Activated naive CD4-positive, alpha-beta T cell treated with anti-CD3 and anti-CD28 coated beads, Interleukin-2, amount 50 U/mL, for 16 hours (primary cell): ENCODE measurements around the gene SERTM1.
A peak's percentile ranks its signal among the peaks of the same experiment; 100 is the strongest.

Experiments used
- DNase-seq: peaks from one replicate; pipeline ENCODE4 v3.0.0-alpha.2; 2020

SERTM1 gene

GRCh38 chr13:36712290-36712689, 38.5 kb downstream of the SERTM1 start:
- no peak for DNase-seq

GRCh38 chr13:36712770-36713169, 39.0 kb downstream of the SERTM1 start:
- no peak for DNase-seq

- no peak for DNase-seq
Measured at GRCh38 chr13:36713887-36714286, 40.1 kb downstream of the SERTM1 start.

GRCh38 chr13:36715841-36716240, 42.0 kb downstream of the SERTM1 start:
- no peak for DNase-seq

- DNase-seq = no peak
Measured at GRCh38 chr13:36717017-36717416, 43.2 kb downstream of the SERTM1 start.

GRCh38 chr13:36717966-36718545, 44.2 kb downstream of the SERTM1 start:
- DNase-seq = no peak

GRCh38 chr13:36718686-36719085, 44.9 kb downstream of the SERTM1 start:
- no peak for DNase-seq

- no peak for DNase-seq
Measured at GRCh38 chr13:36724141-36724540, 50.3 kb downstream of the SERTM1 start.

GRCh38 chr13:36725936-36726335, 52.1 kb downstream of the SERTM1 start:
- DNase-seq = no peak

GRCh38 chr13:36728006-36728405, 54.2 kb downstream of the SERTM1 start:
- no peak for DNase-seq

GRCh38 chr13:36736119-36736726, 62.4 kb downstream of the SERTM1 start:
- peak; percentile 29 for DNase-seq

- DNase-seq = no peak
Measured at GRCh38 chr13:36737524-36738083, 63.8 kb downstream of the SERTM1 start.

GRCh38 chr13:36745436-36745835, 71.6 kb downstream of the SERTM1 start:
- no peak for DNase-seq

GRCh38 chr13:36746051-36746450, 72.2 kb downstream of the SERTM1 start:
- no peak for DNase-seq
